HepG2 (cell line): ENCODE data around the gene CTNND2. TPM values are rescaled to one million over a fixed set of nuclear protein-coding genes. Genes with fewer than 3 reads are reported as not detected.

Experiments
- ATAC-seq: fragments of 200-7000 bp; cut with Tn5 transposase; 3 replicates; pipeline ENCODE4 v1.9.1; 2020; ENCODE audit warnings: mild to moderate bottlenecking, moderate library complexity
- BruUV-seq: library from RNA; stranded (reverse); fragments of 400-500 nt; replicated peaks from 2 replicates; lab custom pipeline; 2021; lab: Mats Ljungman, UMichigan
- CTCF ChIA-PET: fragments of 300-600 bp; formaldehyde crosslinking; extraction: SDS; loops from one replicate; lab custom pipeline; 2021; ENCODE audit warnings: low total read pairs, inconsistent platforms, low intra/inter-chr PET ratio; lab: Yijun Ruan, JAX
- POLR2A ChIA-PET: fragments of 350-600 bp; sonication (Branson Sonifier 250); formaldehyde crosslinking; loops from one replicate; lab custom pipeline; 2020; ENCODE audit warnings: antibody characterized with exemption, inconsistent platforms; lab: Yijun Ruan, JAX
- DNase-seq: peaks from one replicate; pipeline ENCODE4 v3.0.0-alpha.2; 2015; ENCODE audit warnings: low spot score
- FAIRE-seq: peaks from 3 replicates; lab custom pipeline; 2011; peaks lifted over from hg19 to GRCh38; lab: Jason Lieb, UNC
- H2AFZ ChIP-seq: one replicate; pipeline ENCODE4 v1.6.1; 2011; ENCODE audit warnings: low read length, inconsistent platforms
- H3K27ac ChIP-seq: fragments of 300-600 bp; 3 replicates; pipeline ENCODE4 v1.8.0; 2011; ENCODE audit warnings: mixed run types, mild to moderate bottlenecking, mixed read lengths, low read length, inconsistent platforms; ENCODE audit not compliant: insufficient read depth; ENCODE audit errors: extremely low read length
- H3K27me3 ChIP-seq, 2 experiments: fragments of 200-600 bp in 1 of 2; 2 replicates in 1 of 2; 3 replicates in 1 of 2; pipeline versions ENCODE4 v1.6.0 to v1.8.0; 2011; ENCODE audit warnings: low read length in 2 of 2, mild to moderate bottlenecking in 2 of 2, moderate library complexity in 2 of 2, inconsistent platforms in 1 of 2; ENCODE audit not compliant: insufficient read depth in 2 of 2, control insufficient read depth in 1 of 2
- H3K36me3 ChIP-seq, 2 experiments: fragments of 200-600 bp in 1 of 2; replicated peaks in 1 of 2; 2 replicates in 1 of 2; 3 replicates in 1 of 2; pipeline versions ENCODE4 v1.5.1 to v1.8.0; 2011; ENCODE audit warnings: low read length in 2 of 2, inconsistent platforms in 1 of 2; ENCODE audit not compliant: insufficient read depth in 2 of 2, control insufficient read depth in 1 of 2
- H3K4me1 ChIP-seq: 2 replicates; pipeline ENCODE4 v1.5.1; 2012; ENCODE audit warnings: low read length, inconsistent platforms; ENCODE audit not compliant: insufficient read depth
- H3K4me2 ChIP-seq: 2 replicates; pipeline ENCODE4 v1.6.0; 2011; ENCODE audit warnings: low read depth, low read length, inconsistent platforms
- H3K4me3 ChIP-seq, 3 experiments: fragments of 200-600 bp in 1 of 3; sonication (generic), shearing (Covaris generic) in 1 of 3; replicated peaks in 1 of 3; 2 replicates each; pipeline ENCODE4 v1.5.1; 2011 to 2016; ENCODE audit warnings: low read length in 3 of 3, inconsistent platforms in 2 of 3, low read depth in 2 of 3, mild to moderate bottlenecking in 2 of 3, control low read depth in 1 of 3, mixed read lengths in 1 of 3; ENCODE audit not compliant: insufficient read depth in 1 of 3
- H3K79me2 ChIP-seq: one replicate; pipeline ENCODE4 v1.6.1; 2011; ENCODE audit warnings: low read length, inconsistent platforms; ENCODE audit not compliant: insufficient read depth
- H3K9ac ChIP-seq: 2 replicates; pipeline ENCODE4 v1.6.0; 2011; ENCODE audit warnings: mild to moderate bottlenecking, low read depth, low read length, inconsistent platforms; ENCODE audit not compliant: insufficient read depth
- H3K9me3 ChIP-seq: 2 replicates; pipeline ENCODE4 v1.5.1; 2012; ENCODE audit warnings: mild to moderate bottlenecking, low read length
- H4K20me1 ChIP-seq: 2 replicates; pipeline ENCODE4 v1.6.0; 2011; ENCODE audit warnings: inconsistent platforms, mild to moderate bottlenecking, low read length, moderate library complexity; ENCODE audit not compliant: insufficient read depth
- ARID2 ChIP-seq: sonication (generic); formaldehyde crosslinking; IDR thresholded peaks from 2 replicates; pipeline ENCODE4 v1.8.1; 2022; ENCODE audit warnings: mild to moderate bottlenecking, missing genetic modification reagents, borderline replicate concordance
- CBX1 ChIP-seq: IDR thresholded peaks from one replicate; pipeline ENCODE4 v1.6.1; 2016; ENCODE audit warnings: antibody characterized with exemption, low read depth
- CENPT ChIP-seq: sonication (generic); formaldehyde crosslinking; IDR thresholded peaks from 2 replicates; pipeline ENCODE4 v1.8.0; 2022; ENCODE audit warnings: low read depth, mild to moderate bottlenecking, moderate library complexity, missing genetic modification reagents
- GATA4 ChIP-seq: sonication (generic); IDR thresholded peaks from 2 replicates; pipeline ENCODE4 v1.6.1; 2016; ENCODE audit warnings: antibody characterized with exemption, low read depth, borderline replicate concordance
- GLI4 ChIP-seq: sonication (generic); formaldehyde crosslinking; IDR thresholded peaks from 2 replicates; pipeline ENCODE4 v1.5.1; 2020; ENCODE audit warnings: missing genetic modification reagents, mild to moderate bottlenecking, moderate library complexity, borderline replicate concordance
- HCFC1 ChIP-seq: fragments of 150-350 bp; IDR thresholded peaks from 2 replicates; pipeline ENCODE4 v1.6.1; 2014; ENCODE audit warnings: low read depth, low read length
- HOXA3 ChIP-seq: sonication (generic); formaldehyde crosslinking; IDR thresholded peaks from 2 replicates; pipeline ENCODE4 v1.5.0; 2020; ENCODE audit warnings: missing genetic modification reagents
- MBD4 ChIP-seq: IDR thresholded peaks from 2 replicates; pipeline ENCODE4 v1.6.1; 2012; ENCODE audit warnings: low read length, inconsistent platforms, borderline replicate concordance
- NCOA5 ChIP-seq: sonication (generic); formaldehyde crosslinking; IDR thresholded peaks from 2 replicates; pipeline ENCODE4 v1.4.0; 2020; ENCODE audit warnings: missing genetic modification reagents
- NFIC ChIP-seq: IDR thresholded peaks from 2 replicates; pipeline ENCODE4 v1.6.1; 2012; ENCODE audit warnings: mild to moderate bottlenecking, low read length, inconsistent platforms
- SATB2 ChIP-seq: sonication (generic); formaldehyde crosslinking; IDR thresholded peaks from 2 replicates; pipeline ENCODE4 v1.5.0; 2020; ENCODE audit warnings: missing genetic modification reagents
- SMAD9 ChIP-seq: sonication (generic); formaldehyde crosslinking; IDR thresholded peaks from 2 replicates; pipeline ENCODE4 v1.5.1; 2020; ENCODE audit warnings: mild to moderate bottlenecking, missing genetic modification reagents
- SP5 ChIP-seq: IDR thresholded peaks from 2 replicates; pipeline ENCODE4 v1.6.1; 2016; ENCODE audit warnings: low read depth, borderline replicate concordance
- TFE3 ChIP-seq: IDR thresholded peaks from 2 replicates; pipeline ENCODE4 v1.6.1; 2016
- THAP11 ChIP-seq: IDR thresholded peaks from 2 replicates; pipeline ENCODE4 v1.6.1; 2016; ENCODE audit warnings: missing biosample characterization, missing genetic modification reagents
- ZKSCAN8 ChIP-seq: IDR thresholded peaks from 2 replicates; pipeline ENCODE4 v1.6.1; 2016; ENCODE audit warnings: borderline replicate concordance, missing genetic modification reagents, missing compliant biosample characterization
- ZNF337 ChIP-seq: sonication (generic); formaldehyde crosslinking; IDR thresholded peaks from 2 replicates; pipeline ENCODE4 v1.5.1; 2020; ENCODE audit warnings: missing genetic modification reagents, low read depth, mild to moderate bottlenecking, borderline replicate concordance
- ZNF34 ChIP-seq: sonication (generic); formaldehyde crosslinking; IDR thresholded peaks from 2 replicates; pipeline ENCODE4 v1.4.0; 2020; ENCODE audit warnings: mild to moderate bottlenecking, missing genetic modification reagents, borderline replicate concordance
- ZNF431 ChIP-seq: sonication (generic); formaldehyde crosslinking; IDR thresholded peaks from 2 replicates; pipeline ENCODE4 v1.9.0; 2022; ENCODE audit warnings: missing genetic modification reagents, low read depth, mild to moderate bottlenecking, borderline replicate concordance
- ZNF614 ChIP-seq: IDR thresholded peaks from 2 replicates; pipeline ENCODE4 v1.6.1; 2018; ENCODE audit warnings: missing biosample characterization, missing genetic modification reagents, inconsistent platforms, borderline replicate concordance
- ZNF660 ChIP-seq: sonication (generic); formaldehyde crosslinking; IDR thresholded peaks from 2 replicates; pipeline ENCODE4 v1.5.1; 2020; ENCODE audit warnings: mild to moderate bottlenecking, low read depth, missing genetic modification reagents, borderline replicate concordance
- ZNF766 ChIP-seq: sonication (generic); formaldehyde crosslinking; IDR thresholded peaks from 2 replicates; pipeline ENCODE4 v1.5.0; 2020; ENCODE audit warnings: missing genetic modification reagents, borderline replicate concordance
- ZNF773 ChIP-seq: sonication (generic); formaldehyde crosslinking; IDR thresholded peaks from 2 replicates; pipeline ENCODE4 v1.4.0; 2020; ENCODE audit warnings: missing genetic modification reagents, borderline replicate concordance
- ZNF883 ChIP-seq: sonication (generic); formaldehyde crosslinking; IDR thresholded peaks from 2 replicates; pipeline ENCODE4 v1.5.1; 2020; ENCODE audit warnings: mild to moderate bottlenecking, missing genetic modification reagents; ENCODE audit errors: not compliant biosample characterization
- WGBS: methylation state at CpG from one replicate; pipeline ENCODE4 v1.1.6; 2017; ENCODE audit warnings: low lambda C conversion rate; 5-methylcytosine and 5-hydroxymethylcytosine counted together
- in situ Hi-C: cut with HindIII; loops from 2 replicates; pipeline ENCODE4 v1.10.0; 2017; ENCODE audit warnings: low pct_unique_long_range_greater_than_20kb; ENCODE audit not compliant: extremely low pct_ligation_motif_present
- intact Hi-C: fragments of 100-400 bp; cut with micrococcal nuclease; formaldehyde crosslinking; loops from one replicate; pipeline ENCODE4 v1.10.0; 2022; ENCODE audit not compliant: unreplicated experiment
- polyA plus RNA-seq, 8 experiments: library from polyadenylated mRNA; depleted of rRNA in 3 of 8; stranded (reverse) in 7 of 8; unstranded in 1 of 8; fragments of >200 nt; fragmentation: Illumina TruSeq in 4 of 8; extraction: Trizol in 4 of 8; gene quantifications; 2 replicates each; pipeline versions ENCODE4 v1.2.1 to v1.2.3, GENCODE V29; 2011 to 2016; ENCODE audit warnings: low read depth in 4 of 8, missing spikeins in 1 of 8, mixed read lengths in 1 of 8; ENCODE audit not compliant: insufficient read depth in 1 of 8
- total RNA-seq, 5 experiments: library from RNA; depleted of rRNA; stranded (reverse); fragments of >200 nt; fragmentation: Illumina TruSeq; extraction: Trizol; gene quantifications; 2 replicates each; pipeline ENCODE4 v1.2.3, GENCODE V29; 2016; ENCODE audit warnings: low read depth in 1 of 5

The CTNND2 gene
- total and polyA plus RNA-seq, 2 of the 13 experiments (the other 11 are each of a cell fraction or from before 2014, with no cell fraction given), result not detected

DNA sequence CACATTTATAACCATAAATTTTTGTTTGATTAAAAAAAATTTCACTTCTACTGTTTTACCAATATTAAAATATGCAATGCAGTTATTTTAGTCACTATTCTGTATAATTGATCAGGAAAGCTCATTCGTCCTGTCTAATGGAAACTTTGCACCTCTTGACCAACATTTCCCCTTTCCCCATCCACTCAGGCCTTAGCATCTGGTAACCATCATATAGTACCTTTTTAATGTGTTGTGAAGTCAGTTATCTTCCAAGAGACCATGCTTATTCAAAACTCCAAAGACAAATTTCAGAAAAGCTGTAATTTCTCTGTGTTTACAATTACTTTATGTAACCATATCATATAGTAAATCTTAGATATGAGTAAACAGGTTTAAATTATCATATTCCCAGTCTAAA, 145.9 kb downstream of the CTNND2 start:
- no peak for FAIRE-seq
- intact Hi-C loops, result no loop called here
- no peak overlapping the region for H3K9ac ChIP-seq

GRCh38 chr5:11757661-11758060, 146.6 kb downstream of the CTNND2 start:
- Histone ChIP-seq H3K4me3 (no peak overlapping the region), H3K27me3 (no peaks in the 10 kb centered on the region), H2AFZ (no peak overlapping the region), H4K20me1 (no peaks in the 10 kb centered on the region), H3K9me3 (no peaks in the 10 kb centered on the region), H3K36me3 (no peaks in the 10 kb centered on the region), H3K4me2 (no peak overlapping the region), H3K79me2 (no peaks in the 10 kb centered on the region), H3K9ac (no peak overlapping the region), H3K27ac (no peak overlapping the region), H3K4me1 (no peaks in the 10 kb centered on the region)
- no peak for ATAC-seq
- 0% methylated on average over 1 of the region's 1 CpG for WGBS
- no TSS peak for BruUV-seq
- no peak for TF ChIP-seq GLI4 (CRISPR knock-in tag)
- no peak for TF ChIP-seq ZNF431 (CRISPR knock-in tag)
- no peak for TF ChIP-seq TFE3 (CRISPR knock-in tag)
- no peak for TF ChIP-seq SATB2 (CRISPR knock-in tag)
- no peak for TF ChIP-seq THAP11 (CRISPR knock-in tag)
- TF ChIP-seq GATA4, result no peak
- TF ChIP-seq NCOA5, result no peak
- TF ChIP-seq ZKSCAN8 (CRISPR knock-in tag), result no peak
- TF ChIP-seq CBX1, result no peak
- TF ChIP-seq CENPT (CRISPR knock-in tag), result no peak
- no peak for TF ChIP-seq NFIC
- TF ChIP-seq HCFC1, result no peak
- TF ChIP-seq ZNF614 (CRISPR knock-in tag), result no peak
- TF ChIP-seq ZNF883 (CRISPR knock-in tag), result no peak
- TF ChIP-seq ZNF34, result no peak
- TF ChIP-seq ARID2 (CRISPR knock-in tag), result no peak
- TF ChIP-seq ZNF766 (CRISPR knock-in tag), result no peak
- no peak for TF ChIP-seq SMAD9 (CRISPR knock-in tag)
- intact Hi-C loops (no loop called here), in situ Hi-C loops (no loop called here)
- DNase-seq, result no peak
- POLR2A ChIA-PET, result no interaction called here
- CTCF ChIA-PET, result no interaction called here
- FAIRE-seq, result no peak

More for the DNA sequence above, 145.9 kb downstream of the CTNND2 start:
- H3K9me3 ChIP-seq, result peaks cover 4% of the 10 kb centered on the region; the same call in 1 of the 2 replicates
- no peak for TF ChIP-seq SP5 (CRISPR knock-in tag)
- no peak for TF ChIP-seq ZNF773
- TF ChIP-seq HOXA3 (CRISPR knock-in tag), result no peak
- TF ChIP-seq ZNF337, result no peak
- TF ChIP-seq MBD4, result no peak
- TF ChIP-seq ZNF660 (CRISPR knock-in tag), result no peak
- H2AFZ ChIP-seq, result no peak overlapping the region
- in situ Hi-C loops, result no loop called here
- no TSS peak for BruUV-seq
- no peak overlapping the region for H3K27ac ChIP-seq
- POLR2A ChIA-PET, result no interaction called here
- no peak for DNase-seq
- no peak overlapping the region for H3K4me3 ChIP-seq
- H4K20me1 ChIP-seq, result no peaks in the 10 kb centered on the region
- CTCF ChIA-PET, result no interaction called here
- H3K4me2 ChIP-seq, result no peak overlapping the region
- WGBS, result 3% methylated on average over 1 of the region's 1 CpG
- no peak for ATAC-seq
- H3K27me3 ChIP-seq, result no peaks in the 10 kb centered on the region
- no peaks in the 10 kb centered on the region for H3K79me2 ChIP-seq
- H3K36me3 ChIP-seq, result no peaks in the 10 kb centered on the region
- no peaks in the 10 kb centered on the region for H3K4me1 ChIP-seq
